Embryonic facial prominence (tissue), 1 donor: ENCODE measurements around the gene COX6A1.
A peak's percentile ranks its signal among the peaks of the same experiment; 100 is the strongest.
"Not testable (repeated sequence)": the region's sequence is repeated elsewhere in the genome, so short reads cannot be mapped to it uniquely, and the experiment has no call there.

Source experiments
- DNase-seq: peaks from one replicate; pipeline ENCODE4 v3.0.0-alpha.2; 2016; ENCODE audit errors: extremely low spot score

Gene COX6A1

GRCh38 chr12:120468325-120468820 lies 30.5 kb downstream of the COX6A1 start:
- no peak for DNase-seq

DNA sequence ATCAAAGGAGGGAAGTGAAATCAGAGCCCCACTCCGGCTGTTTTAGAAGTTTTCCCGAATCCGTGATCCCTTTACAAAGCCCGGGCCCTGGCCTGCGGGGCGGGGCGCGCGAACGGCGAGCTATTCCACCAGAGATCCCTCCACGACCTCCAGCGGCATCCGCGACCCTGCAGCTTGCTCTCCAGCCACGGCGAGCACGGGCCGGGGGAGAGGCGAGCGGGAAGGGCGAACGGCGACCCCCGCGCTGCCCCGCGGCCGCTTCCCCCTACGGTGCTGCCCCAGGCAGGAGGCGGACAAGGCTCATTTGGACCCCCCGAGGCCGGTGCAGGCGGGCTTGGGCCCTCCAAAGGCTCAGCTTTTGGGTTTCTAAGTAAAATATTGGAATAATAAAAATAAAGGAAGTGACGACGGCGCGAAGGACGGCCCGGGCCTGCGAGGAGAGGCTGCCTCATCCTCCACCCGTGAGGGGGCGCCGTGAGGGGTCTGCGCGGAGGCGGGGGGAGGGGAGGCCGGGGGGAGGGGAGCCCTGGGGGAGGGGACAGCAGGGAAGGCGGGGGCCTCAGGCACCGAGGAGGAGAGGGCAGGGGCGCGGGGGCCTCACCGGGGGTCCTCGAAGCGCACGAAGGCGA lies 31.0 kb downstream of the COX6A1 start:
- peak; percentile 47 for DNase-seq

DNA sequence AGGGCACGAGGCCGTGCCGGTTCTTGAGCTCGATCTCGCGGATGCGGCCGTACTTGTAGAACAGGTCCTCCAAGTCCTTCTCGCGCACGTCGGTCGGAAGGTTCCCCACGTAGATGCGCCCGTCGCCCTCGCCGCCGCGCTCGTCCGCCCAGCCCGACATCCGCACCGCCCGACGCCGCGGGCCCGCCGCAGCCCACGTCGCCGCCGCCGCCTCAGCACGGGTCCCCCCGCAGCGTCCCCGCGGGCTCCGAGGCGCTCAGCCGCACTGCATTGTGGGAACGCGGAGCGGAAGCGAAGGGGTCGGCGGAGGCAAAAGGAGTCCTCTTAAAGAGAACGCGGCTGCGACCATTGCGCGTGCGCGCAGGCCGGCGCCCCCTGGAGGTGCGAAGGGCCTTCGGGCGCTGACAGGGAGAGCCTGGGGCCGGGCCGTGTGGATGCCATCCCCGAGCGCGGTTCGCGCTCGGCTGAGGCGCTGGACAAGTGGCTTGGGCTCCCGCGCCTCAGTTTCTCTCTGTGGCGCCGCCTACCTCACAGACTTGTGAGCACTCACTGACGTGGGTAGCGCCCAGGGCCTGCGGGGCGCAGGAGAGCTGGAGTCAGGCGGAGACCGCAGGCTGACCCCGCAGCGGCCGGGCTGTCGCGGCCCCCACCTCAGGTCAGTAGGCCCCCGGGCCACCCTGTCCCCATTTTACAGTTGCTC lies 31.7 kb downstream of the COX6A1 start, which contains the start of gene SRSF9:
SRSF9 (minus strand) TSS at position 299 of the 700 bp plus-strand sequence; CDS start at position 160, 139 bp downstream.
- peak; percentile 90 for DNase-seq

- no peak for DNase-seq
These were observed 32.4 kb downstream of the COX6A1 start for GRCh38 chr12:120470150-120470784.

- no peak for DNase-seq
These were observed 34.6 kb downstream of the COX6A1 start for GRCh38 chr12:120472521-120472920.

GRCh38 chr12:120473807-120474615 lies 36.1 kb downstream of the COX6A1 start:
- no peak for DNase-seq

GRCh38 chr12:120474616-120474960 lies 36.7 kb downstream of the COX6A1 start:
- peak; percentile 20 for DNase-seq

- no peak for DNase-seq
These were observed 37.7 kb downstream of the COX6A1 start for GRCh38 chr12:120475643-120476042.

DNA sequence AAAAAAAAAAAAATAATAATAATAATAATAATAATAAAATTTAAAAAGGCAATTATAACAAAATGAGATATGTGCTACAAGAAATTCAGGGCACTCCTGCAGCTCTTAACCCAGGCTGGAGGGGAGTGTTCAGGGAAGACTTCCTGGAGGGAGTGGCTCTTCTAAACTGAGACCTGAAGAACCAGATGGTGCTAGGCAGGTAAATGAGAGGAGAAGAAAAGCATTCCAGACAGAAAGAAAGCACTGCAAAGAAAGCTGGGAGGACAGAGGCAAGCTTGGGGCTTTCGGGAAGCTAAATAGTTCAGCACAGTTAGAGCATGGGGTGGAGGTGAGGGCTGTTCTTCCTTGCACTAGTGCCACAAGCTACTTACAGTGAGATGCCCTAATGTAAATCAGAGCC lies 41.5 kb downstream of the COX6A1 start:
- no peak for DNase-seq

DNA sequence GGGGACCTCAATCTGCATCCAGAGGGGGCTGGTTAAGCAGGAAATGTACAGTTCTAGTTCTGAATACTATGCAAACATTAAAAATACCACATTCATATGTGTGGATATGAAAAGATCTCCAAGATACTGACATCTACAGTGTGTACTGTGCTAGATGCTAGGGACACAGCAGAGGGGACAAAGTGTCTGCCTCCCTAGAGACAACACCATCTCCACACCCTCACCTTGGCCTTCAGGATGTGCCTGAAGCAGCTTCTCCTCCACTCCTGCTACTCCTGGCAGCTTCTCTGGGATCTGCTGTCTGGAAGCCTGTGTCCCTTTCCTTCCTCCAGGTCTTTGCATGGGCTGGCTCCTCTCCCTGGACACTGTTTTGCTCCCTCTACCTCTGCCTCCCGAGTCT lies 42.3 kb downstream of the COX6A1 start:
- DNase-seq: no peak

DNA sequence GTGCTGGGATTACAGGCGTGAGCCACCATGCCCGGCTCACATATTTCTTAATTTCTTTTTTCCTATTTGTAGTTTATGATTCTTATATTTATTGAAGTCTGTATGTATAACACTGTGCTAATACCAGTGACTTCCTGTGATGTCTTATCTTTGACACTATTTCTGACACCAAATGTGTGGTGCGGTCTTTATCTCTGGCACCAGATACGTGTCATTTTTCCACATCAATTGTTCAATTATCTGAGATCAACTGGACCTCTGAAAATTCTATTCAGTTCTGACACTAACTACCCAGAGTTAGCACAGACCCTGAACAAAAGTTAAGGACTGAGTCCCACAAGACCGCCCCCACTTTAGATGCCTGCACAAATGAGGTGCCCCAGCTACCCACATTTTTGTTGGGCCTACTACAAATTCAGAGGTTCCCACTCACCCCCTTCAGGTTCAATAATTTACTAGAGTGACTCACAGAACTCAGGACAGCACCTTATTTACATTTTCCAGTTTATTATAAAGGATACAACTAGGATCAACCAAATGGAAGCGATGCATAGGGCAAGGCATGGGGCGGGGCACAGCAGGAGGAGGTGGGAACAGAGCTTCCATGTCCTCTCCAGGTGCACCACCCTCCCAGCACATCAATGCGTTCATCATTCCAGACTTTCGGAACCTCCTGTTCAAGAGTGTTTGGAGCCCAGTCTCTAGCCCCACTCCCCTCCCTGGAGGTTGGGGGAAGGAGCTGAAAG lies 43.3 kb downstream of the COX6A1 start:
- DNase-seq: no peak

DNA sequence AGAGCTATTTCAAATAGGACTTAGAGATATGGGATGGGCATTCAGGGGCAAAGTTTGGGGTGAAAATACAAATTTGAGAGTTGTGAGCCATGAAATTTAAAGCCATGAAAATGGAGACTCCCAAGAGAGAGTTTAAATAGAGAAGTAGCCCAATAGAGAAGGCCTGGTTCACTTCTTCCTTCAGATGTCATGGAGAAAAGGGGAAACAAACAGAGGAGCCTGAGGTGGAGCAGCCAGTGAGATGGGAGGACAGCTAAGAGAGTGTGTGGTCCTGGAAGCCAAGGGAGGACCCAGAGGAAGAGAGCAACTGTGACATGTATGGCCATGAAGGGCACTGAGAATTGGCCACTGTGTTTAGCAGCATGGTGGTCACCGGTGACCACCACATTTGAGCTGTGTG lies 45.7 kb downstream of the COX6A1 start:
- no peak for DNase-seq

DNA sequence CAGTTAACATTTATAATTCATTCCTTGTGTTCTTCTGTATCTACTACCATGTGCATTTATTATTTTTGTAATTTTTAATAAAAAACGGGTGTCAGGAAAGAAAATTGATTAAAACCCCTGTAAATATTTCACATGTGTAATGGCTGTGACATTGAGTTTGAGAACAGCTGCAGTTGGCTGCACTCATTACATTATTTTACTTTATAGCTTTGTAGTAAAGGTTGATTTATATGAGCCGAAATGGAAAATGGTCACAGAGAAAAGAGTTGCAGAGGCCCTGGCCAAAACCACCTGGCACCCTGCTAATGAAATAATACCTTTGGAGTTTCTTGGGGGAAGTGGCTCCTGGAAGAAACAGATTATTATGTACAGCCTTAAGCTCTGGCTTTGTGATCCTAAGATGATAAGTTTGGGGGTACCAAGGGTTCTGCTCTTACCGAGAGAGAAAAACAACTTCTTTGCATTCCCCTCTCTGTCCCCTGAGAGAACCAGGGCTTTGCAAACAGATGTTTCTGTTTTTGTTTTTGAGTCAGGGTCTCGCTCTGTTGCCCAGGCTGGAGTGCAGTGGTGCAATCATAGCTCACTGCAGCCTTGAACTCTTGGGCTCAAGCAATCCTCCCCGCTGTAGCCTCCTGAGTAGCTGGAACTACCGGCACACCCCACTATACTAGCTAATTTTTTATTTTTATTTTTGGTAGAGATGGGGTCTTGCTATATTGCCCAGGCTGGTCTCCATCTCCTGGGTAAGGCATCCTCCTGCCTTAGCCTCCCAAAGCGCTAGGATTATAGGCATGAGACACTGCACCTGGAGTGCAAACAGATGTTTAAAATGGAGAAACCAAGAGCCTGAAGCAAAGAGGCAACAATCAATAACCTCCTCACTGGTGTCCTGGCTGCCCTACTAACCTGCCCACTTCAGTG lies 48.3 kb downstream of the COX6A1 start:
- DNase-seq: no peak

DNA sequence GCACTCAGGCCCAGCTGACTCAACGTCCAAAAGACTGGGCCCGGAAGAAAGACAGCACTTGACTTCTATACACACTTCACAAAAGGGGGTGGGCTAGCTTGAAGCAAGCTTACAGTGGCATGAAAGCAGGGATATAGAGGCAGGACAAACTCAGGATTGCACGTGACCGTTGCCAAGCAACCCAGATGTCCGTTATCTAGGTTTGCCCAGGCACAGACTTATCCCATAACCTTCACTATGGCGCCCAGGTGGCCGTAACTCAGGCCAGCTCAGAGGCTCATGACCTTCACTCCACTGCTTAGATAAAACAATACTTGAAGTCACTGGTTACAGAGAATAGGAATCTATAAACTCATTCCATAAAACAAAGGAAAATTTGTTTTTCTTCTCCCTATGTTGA lies 49.6 kb downstream of the COX6A1 start:
- DNase-seq: not testable (repeated sequence)

GRCh38 chr12:120488057-120488640 lies 50.2 kb downstream of the COX6A1 start:
- DNase-seq: no peak

- DNase-seq: no peak
These were observed 51.1 kb downstream of the COX6A1 start for GRCh38 chr12:120489018-120489417.

DNA sequence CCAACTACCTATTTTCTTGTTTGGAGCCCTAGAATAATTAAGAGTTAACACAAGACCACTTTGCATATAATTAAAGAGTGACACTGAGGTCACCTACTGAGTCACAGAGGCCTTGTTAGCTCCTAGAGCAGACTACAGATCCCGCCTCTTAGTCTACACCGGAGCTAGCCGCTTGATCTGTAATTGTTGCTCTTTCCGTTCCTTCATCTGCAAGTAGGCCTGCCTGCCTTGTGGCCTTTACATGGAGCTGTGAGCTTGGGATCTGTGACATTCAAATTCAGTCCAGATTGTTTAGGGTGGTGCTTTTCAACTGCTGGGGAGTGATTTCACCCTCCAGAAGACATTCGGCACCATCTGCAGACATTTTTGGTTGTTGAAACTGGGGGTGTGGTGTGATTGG lies 52.4 kb downstream of the COX6A1 start:
- DNase-seq: no peak
